H1 (cell line): ENCODE measurements around the gene TFDP1. TPM values are rescaled to one million over a fixed set of nuclear protein-coding genes. Genes with fewer than 3 reads are reported as not detected.

Source experiments
- CTCF ChIA-PET: fragments of 300-600 bp; sonication (Branson Sonifier 250); formaldehyde crosslinking; loops from one replicate; lab custom pipeline; 2021; ENCODE audit not compliant: partially characterized antibody; lab: Charles Lee
- POLR2A ChIA-PET: fragments of 300-600 bp; sonication (Branson Sonifier 250); formaldehyde crosslinking; loops from one replicate; lab custom pipeline; 2021; ENCODE audit warnings: inconsistent platforms; ENCODE audit not compliant: partially characterized antibody; lab: Charles Lee
- DNase-seq, 2 experiments: peaks; one replicate each; pipeline versions ENCODE4 v3.0.0 to v3.0.0-alpha.2; 2010 to 2022; ENCODE audit warnings: low spot score in 2 of 2, low read depth in 1 of 2, mixed read lengths in 1 of 2
- FAIRE-seq: peaks from 2 replicates; lab custom pipeline; 2011; peaks lifted over from hg19 to GRCh38; lab: Jason Lieb, UNC
- H2AFZ ChIP-seq: 2 replicates; pipeline ENCODE4 v1.8.1; 2012; ENCODE audit warnings: low read length, inconsistent platforms
- H2AK5ac ChIP-seq: 2 replicates; pipeline ENCODE4 v1.6.1; 2013; ENCODE audit warnings: low read depth, low read length
- H2BK120ac ChIP-seq: replicated peaks from 2 replicates; pipeline ENCODE3; 2013; ENCODE audit warnings: low read depth, low read length, inconsistent platforms
- H2BK12ac ChIP-seq: 2 replicates; pipeline ENCODE4 v1.6.1; 2013; ENCODE audit warnings: low read depth, low read length
- H2BK15ac ChIP-seq: 2 replicates; pipeline ENCODE4 v1.6.1; 2013; ENCODE audit warnings: low read length
- H2BK20ac ChIP-seq: 2 replicates; pipeline ENCODE4 v1.6.1; 2013; ENCODE audit warnings: low read length
- H2BK5ac ChIP-seq: 2 replicates; pipeline ENCODE4 v1.6.1; 2013; ENCODE audit warnings: low read depth, low read length
- H3K14ac ChIP-seq: 2 replicates; pipeline ENCODE4 v1.6.1; 2013; ENCODE audit warnings: inconsistent platforms; ENCODE audit not compliant: insufficient read length
- H3K18ac ChIP-seq: 2 replicates; pipeline ENCODE4 v1.6.1; 2013; ENCODE audit warnings: low read length; ENCODE audit errors: extremely low read depth
- H3K23ac ChIP-seq: 2 replicates; pipeline ENCODE4 v1.6.1; 2013; ENCODE audit warnings: inconsistent platforms; ENCODE audit not compliant: insufficient read length
- H3K23me2 ChIP-seq: 2 replicates; pipeline ENCODE4 v1.6.1; 2013; ENCODE audit warnings: low read depth, low read length
- H3K27ac ChIP-seq: 2 replicates; pipeline ENCODE4 v1.6.1; 2011; ENCODE audit warnings: low read depth, low read length, inconsistent platforms
- H3K27me3 ChIP-seq, 4 experiments: replicated peaks in 1 of 4; 1 replicate in 1 of 4; 2 replicates in 3 of 4; pipeline versions ENCODE4 v1.6.1 to v1.8.1; 2011 to 2013; ENCODE audit warnings: low read length in 3 of 4, mild to moderate bottlenecking in 3 of 4, inconsistent platforms in 2 of 4, mixed read lengths in 2 of 4, moderate library complexity in 1 of 4; ENCODE audit not compliant: control insufficient read depth in 3 of 4, insufficient read depth in 3 of 4; ENCODE audit errors: extremely low read depth in 1 of 4
- H3K36me3 ChIP-seq, 4 experiments: 2 replicates each; pipeline versions ENCODE4 v1.6.1 to v1.8.1; 2011 to 2013; ENCODE audit warnings: mild to moderate bottlenecking in 4 of 4, low read length in 3 of 4, moderate library complexity in 2 of 4, control low read depth in 1 of 4, inconsistent platforms in 1 of 4; ENCODE audit not compliant: insufficient read depth in 4 of 4, control insufficient read depth in 2 of 4
- H3K4ac ChIP-seq: replicated peaks from 2 replicates; pipeline ENCODE3; 2013; ENCODE audit warnings: low read length, low read depth, mixed read lengths, inconsistent platforms; ENCODE audit not compliant: insufficient read length
- H3K4me1 ChIP-seq, 4 experiments: replicated peaks in 1 of 4; 1 replicate in 1 of 4; 2 replicates in 3 of 4; pipeline versions ENCODE4 v1.6.1 to v1.8.1; 2011 to 2013; ENCODE audit warnings: low read length in 3 of 4, inconsistent platforms in 2 of 4, mixed read lengths in 1 of 4; ENCODE audit not compliant: insufficient read depth in 4 of 4, control insufficient read depth in 3 of 4
- H3K4me2 ChIP-seq, 2 experiments: 2 replicates each; pipeline versions ENCODE4 v1.6.1 to v1.8.1; 2011 to 2013; ENCODE audit warnings: low read depth in 2 of 2, low read length in 2 of 2, control low read depth in 1 of 2, inconsistent platforms in 1 of 2, mild to moderate bottlenecking in 1 of 2; ENCODE audit not compliant: insufficient read depth in 1 of 2
- H3K4me3 ChIP-seq, 4 experiments: fragments of 200-600, 300-600 bp in 1 of 4; sonication (generic), shearing (Covaris generic), sonication (Bioruptor Twin) in 1 of 4; 2 replicates each; pipeline versions ENCODE4 v1.5.1 to v1.8.1; 2011 to 2016; ENCODE audit warnings: low read length in 4 of 4, low read depth in 3 of 4, control low read depth in 2 of 4, inconsistent platforms in 2 of 4, mild to moderate bottlenecking in 2 of 4, mixed read lengths in 1 of 4, moderate library complexity in 1 of 4; ENCODE audit not compliant: insufficient read depth in 2 of 4; ENCODE audit errors: extremely low read depth in 1 of 4
- H3K56ac ChIP-seq: replicated peaks from 2 replicates; pipeline ENCODE3; 2013; ENCODE audit warnings: low read depth, mild to moderate bottlenecking, mixed read lengths, low read length, inconsistent platforms; ENCODE audit not compliant: insufficient read length
- H3K79me1 ChIP-seq: 2 replicates; pipeline ENCODE4 v1.6.1; 2013; ENCODE audit warnings: low read depth, low read length, control low read depth
- H3K79me2 ChIP-seq, 2 experiments: 2 replicates each; pipeline versions ENCODE4 v1.6.1 to v1.8.1; 2012 to 2013; ENCODE audit warnings: low read length in 2 of 2, mild to moderate bottlenecking in 2 of 2, inconsistent platforms in 1 of 2; ENCODE audit not compliant: insufficient read depth in 2 of 2, control insufficient read depth in 1 of 2
- H3K9ac ChIP-seq, 4 experiments: replicated peaks in 1 of 4; 1 replicate in 1 of 4; 2 replicates in 3 of 4; pipeline versions ENCODE4 v1.6.1 to v1.8.1; 2011 to 2013; ENCODE audit warnings: low read depth in 3 of 4, low read length in 3 of 4, control low read depth in 2 of 4, mild to moderate bottlenecking in 2 of 4, moderate library complexity in 2 of 4, inconsistent platforms in 1 of 4; ENCODE audit errors: extremely low read depth in 1 of 4
- H3K9me3 ChIP-seq, 2 experiments: 2 replicates each; pipeline versions ENCODE4 v1.6.1 to v1.8.1; 2012 to 2013; ENCODE audit warnings: mild to moderate bottlenecking in 2 of 2, moderate library complexity in 2 of 2, control low read depth in 1 of 2, inconsistent platforms in 1 of 2, low read depth in 1 of 2, low read length in 1 of 2, mixed read lengths in 1 of 2; ENCODE audit not compliant: insufficient read depth in 2 of 2
- H4K20me1 ChIP-seq, 2 experiments: replicated peaks in 1 of 2; 2 replicates each; pipeline versions ENCODE3 to v1.8.1; 2011 to 2013; ENCODE audit warnings: inconsistent platforms in 2 of 2, low read length in 2 of 2, mild to moderate bottlenecking in 1 of 2; ENCODE audit not compliant: insufficient read depth in 2 of 2, control insufficient read depth in 1 of 2
- H4K5ac ChIP-seq: 2 replicates; pipeline ENCODE4 v1.6.1; 2013; ENCODE audit warnings: low read length, low read depth, mixed read lengths, inconsistent platforms; ENCODE audit not compliant: insufficient read length
- H4K8ac ChIP-seq: 2 replicates; pipeline ENCODE4 v1.8.0; 2013; ENCODE audit warnings: mild to moderate bottlenecking, moderate library complexity, low read length, inconsistent platforms; ENCODE audit not compliant: insufficient read depth; ENCODE audit errors: extremely low read depth
- H4K91ac ChIP-seq: replicated peaks from 2 replicates; pipeline ENCODE3; 2013; ENCODE audit warnings: low read length, mixed read lengths, inconsistent platforms; ENCODE audit not compliant: insufficient read length
- ASH2L ChIP-seq: fragments of 200-600, 300-600 bp; sonication (generic); IDR thresholded peaks from one replicate; pipeline ENCODE4 v1.7.1; 2017; ENCODE audit warnings: low read length
- BACH1 ChIP-seq: IDR thresholded peaks from 2 replicates; pipeline ENCODE4 v1.6.1; 2012; ENCODE audit warnings: low read length, improper control_type of control experiment
- CBX5 ChIP-seq: fragments of 300-800, 300-1000 bp; sonication (generic); IDR thresholded peaks from 2 replicates; pipeline ENCODE4 v1.7.1; 2016; ENCODE audit warnings: antibody characterized with exemption, low read length, low read depth
- EP300 ChIP-seq, 2 experiments: IDR thresholded peaks; 1 replicate in 1 of 2; 2 replicates in 1 of 2; pipeline ENCODE4 v1.6.1; 2011 to 2012; ENCODE audit warnings: low read depth in 2 of 2, low read length in 2 of 2, mild to moderate bottlenecking in 2 of 2, borderline replicate concordance in 1 of 2, inconsistent platforms in 1 of 2, moderate library complexity in 1 of 2
- GTF2F1 ChIP-seq: IDR thresholded peaks from 2 replicates; pipeline ENCODE4 v1.6.1; 2012; ENCODE audit warnings: low read depth, low read length, improper control_type of control experiment, borderline replicate concordance
- HDAC2 ChIP-seq, 2 experiments: fragments of 300-600 bp in 1 of 2; sonication (generic) in 1 of 2; IDR thresholded peaks; 2 replicates each; pipeline ENCODE4 v1.6.1; 2011 to 2012; ENCODE audit warnings: low read depth in 2 of 2, low read length in 2 of 2, mild to moderate bottlenecking in 2 of 2, moderate library complexity in 2 of 2, borderline replicate concordance in 1 of 2, inconsistent platforms in 1 of 2
- HDAC6 ChIP-seq: IDR thresholded peaks from one replicate; pipeline ENCODE4 v1.7.1; 2012; ENCODE audit warnings: low read depth, mild to moderate bottlenecking, inconsistent platforms, low read length, moderate library complexity
- JUN ChIP-seq: IDR thresholded peaks from 2 replicates; pipeline ENCODE4 v1.6.1; 2011; ENCODE audit warnings: low read depth, mild to moderate bottlenecking, improper control_type of control experiment, low read length
- MAX ChIP-seq: IDR thresholded peaks from 2 replicates; pipeline ENCODE4 v1.6.1; 2012; ENCODE audit warnings: inconsistent platforms
- NRF1 ChIP-seq: IDR thresholded peaks from 2 replicates; pipeline ENCODE4 v1.6.1; 2011; ENCODE audit warnings: mild to moderate bottlenecking, low read depth, low read length, improper control_type of control experiment
- PHF8 ChIP-seq: fragments of 200-600 bp; sonication (generic); conservative IDR thresholded peaks from 2 replicates; pipeline ENCODE4 v1.7.1; 2012; ENCODE audit warnings: low read depth, mild to moderate bottlenecking, inconsistent platforms, low read length, moderate library complexity
- RBBP5 ChIP-seq: IDR thresholded peaks from 2 replicates; pipeline ENCODE4 v1.7.1; 2012; ENCODE audit warnings: low read depth, mild to moderate bottlenecking, inconsistent platforms, low read length, moderate library complexity, borderline replicate concordance
- TCF12 ChIP-seq: IDR thresholded peaks from 2 replicates; pipeline ENCODE4 v1.6.1; 2011; ENCODE audit warnings: low read depth, mild to moderate bottlenecking, low read length
- WGBS, 2 experiments: shearing (Covaris generic) in 1 of 2; methylation state at CpG; one replicate each; pipeline versions ENCODE4 v1.1.6 to v1.1.7; 2013 to 2015; ENCODE audit warnings: low lambda C conversion rate in 2 of 2, mixed read lengths in 2 of 2, inconsistent platforms in 1 of 2, low coverage in 1 of 2, missing lambda C conversion rate in 1 of 2; ENCODE audit not compliant: insufficient replicate concordance in 2 of 2, insufficient coverage in 1 of 2, insufficient read length in 1 of 2; ENCODE audit errors: extremely low coverage in 1 of 2, missing lambda C conversion rate in 1 of 2; 5-methylcytosine and 5-hydroxymethylcytosine counted together
- polyA plus RNA-seq, 7 experiments: library from polyadenylated mRNA; depleted of rRNA in 3 of 7; stranded (reverse) in 5 of 7; unstranded in 2 of 7; fragments of >200 nt in 5 of 7; fragments of 200-250 nt in 2 of 7; gene quantifications; 1 replicate in 5 of 7; 2 replicates in 1 of 7; 4 replicates in 1 of 7; pipeline versions ENCODE4 v1.2.1 to v1.2.3, GENCODE V29; 2011 to 2013; ENCODE audit warnings: missing spikeins in 2 of 7, mixed read lengths in 2 of 7
- total RNA-seq: library from RNA; stranded (reverse); fragmentation: NEBNext Ultra II Directional; extraction: Animal tissue kit (Norgen Biotek cat#: 25700); gene quantifications from 2 replicates; pipeline ENCODE4 v1.2.1, GENCODE V29; 2021

TFDP1 gene
- total and polyA plus RNA-seq, 2 of the 8 experiments (the other 6 are each of a cell fraction or from before 2014, with no cell fraction given): 43.6 to 81.9 TPM

DNA sequence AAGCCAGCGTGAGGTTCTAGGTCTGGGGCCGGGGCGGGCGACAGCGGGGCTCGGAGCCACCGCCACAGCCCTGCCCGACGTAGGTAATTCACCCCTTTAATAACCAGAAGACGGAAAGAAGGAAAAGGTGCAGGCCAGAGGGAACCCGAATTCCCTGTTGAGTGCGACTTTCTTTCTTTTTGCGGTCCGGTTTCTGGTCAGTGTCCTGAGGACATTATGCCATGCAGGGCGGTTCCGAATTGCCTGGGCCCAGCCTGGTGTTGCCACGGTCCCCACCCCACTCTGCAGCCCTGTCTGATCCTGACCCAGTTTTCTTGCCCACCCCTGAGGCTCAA, 18.4 kb upstream of the TFDP1 start:
- Histone ChIP-seq H2BK20ac (no peak overlapping the region), H4K20me1 (no peaks in the 10 kb centered on the region), H3K56ac (no peak overlapping the region), H4K8ac (no peak overlapping the region), H3K9ac (no peak overlapping the region), H3K4me2 (no peak overlapping the region), H3K4ac (no peak overlapping the region), H3K4me3 (no peak overlapping the region), H3K79me1 (no peaks in the 10 kb centered on the region), H2AFZ (no peak overlapping the region), H2BK15ac (no peak overlapping the region), H3K4me1 (peaks cover 0 to 4% (median 1%) of the 10 kb centered on the region in 4 experiments; a peak in 2 of 7 replicates), H3K23me2 (no peaks in the 10 kb centered on the region; the same call in 1 of the 2 replicates), H3K23ac (no peak overlapping the region), H2BK5ac (no peak overlapping the region), H3K27me3 (no peaks in the 10 kb centered on the region), H3K18ac (no peak overlapping the region), H3K79me2 (no peaks in the 10 kb centered on the region), H2BK12ac (no peak overlapping the region), H2BK120ac (no peak overlapping the region), H3K27ac (no peak overlapping the region), H4K91ac (no peak overlapping the region), H4K5ac (no peak overlapping the region), H2AK5ac (no peak overlapping the region), H3K14ac (no peak overlapping the region), H3K9me3 (no peaks in the 10 kb centered on the region), H3K36me3 (no peaks in the 10 kb centered on the region)
- ChIA-PET CTCF (interaction anchor here (0.6 to 1.5 kb wide), 3 partner anchors 13 to 108 kb away, joined by 4 to 5 read pairs (median 5); no protein-coding TSS in a partner anchor), POLR2A (interaction anchor here (0.6 kb wide), 1 partner anchor 40 kb away, joined by 4 read pairs; no protein-coding TSS in a partner anchor)
- 91% methylated on average over 17 of the region's 17 CpGs; no CpG with 5 or more reads in 1 of the 2 experiments for WGBS, 2 experiments
- FAIRE-seq: no peak
- no peak for DNase-seq
- TF ChIP-seq HDAC6: no peak
- no peak for TF ChIP-seq EP300 (IDR thresholded peaks at IDR 0.05; ENCODE audit: borderline replicate concordance in 1 of 2, low read depth in 2 of 2, low read length in 2 of 2)
- TF ChIP-seq BACH1: no peak
- TF ChIP-seq NRF1: no peak
- TF ChIP-seq JUN: no peak
- no peak for TF ChIP-seq CBX5
- no peak for TF ChIP-seq PHF8
- no peak for TF ChIP-seq ASH2L
- no peak for TF ChIP-seq TCF12
- no peak for TF ChIP-seq HDAC2 (IDR thresholded peaks at IDR 0.05; ENCODE audit: borderline replicate concordance in 1 of 2, low read depth in 2 of 2, low read length in 2 of 2)
- no peak for TF ChIP-seq GTF2F1
- TF ChIP-seq RBBP5: no peak
- no peak for TF ChIP-seq MAX
